Measurements from ENCODE around the gene INPP4B.

INPP4B gene

DNA sequence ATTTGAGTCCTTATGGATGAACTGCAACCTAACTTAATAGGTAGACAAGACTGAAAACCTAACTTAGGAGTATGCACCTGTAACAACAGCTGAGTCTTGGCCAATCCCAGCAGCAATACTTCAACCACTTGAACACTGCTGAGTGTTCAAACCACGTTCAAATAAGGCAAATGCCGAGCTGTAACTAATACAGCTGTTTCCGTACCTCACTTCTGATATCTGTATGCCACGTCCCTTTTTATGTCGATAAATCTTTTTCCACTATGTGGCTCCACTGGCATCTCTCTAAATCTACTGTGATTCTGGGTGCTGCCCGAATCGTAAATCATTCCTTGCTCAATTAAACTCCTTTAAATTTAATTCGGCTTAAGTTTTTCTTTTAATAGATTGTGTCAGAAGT, 459.7 kb downstream of the INPP4B start:
- H3K9ac ChIP-seq, result no peak overlapping the region
- no peaks in the 10 kb centered on the region for H3K27me3 ChIP-seq (ENCODE audit: control insufficient read depth, insufficient read depth, low read length)
- no peaks in the 10 kb centered on the region for H3K9me3 ChIP-seq (ENCODE audit: control insufficient read depth, low read length)
- H3K4me3 ChIP-seq (ENCODE audit: low read depth, low read length), result no peak overlapping the region
- TF ChIP-seq, protein P1, sequence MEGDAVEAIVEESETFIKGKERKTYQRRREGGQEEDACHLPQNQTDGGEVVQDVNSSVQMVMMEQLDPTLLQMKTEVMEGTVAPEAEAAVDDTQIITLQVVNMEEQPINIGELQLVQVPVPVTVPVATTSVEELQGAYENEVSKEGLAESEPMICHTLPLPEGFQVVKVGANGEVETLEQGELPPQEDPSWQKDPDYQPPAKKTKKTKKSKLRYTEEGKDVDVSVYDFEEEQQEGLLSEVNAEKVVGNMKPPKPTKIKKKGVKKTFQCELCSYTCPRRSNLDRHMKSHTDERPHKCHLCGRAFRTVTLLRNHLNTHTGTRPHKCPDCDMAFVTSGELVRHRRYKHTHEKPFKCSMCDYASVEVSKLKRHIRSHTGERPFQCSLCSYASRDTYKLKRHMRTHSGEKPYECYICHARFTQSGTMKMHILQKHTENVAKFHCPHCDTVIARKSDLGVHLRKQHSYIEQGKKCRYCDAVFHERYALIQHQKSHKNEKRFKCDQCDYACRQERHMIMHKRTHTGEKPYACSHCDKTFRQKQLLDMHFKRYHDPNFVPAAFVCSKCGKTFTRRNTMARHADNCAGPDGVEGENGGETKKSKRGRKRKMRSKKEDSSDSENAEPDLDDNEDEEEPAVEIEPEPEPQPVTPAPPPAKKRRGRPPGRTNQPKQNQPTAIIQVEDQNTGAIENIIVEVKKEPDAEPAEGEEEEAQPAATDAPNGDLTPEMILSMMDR (IDR thresholded peaks at IDR 0.05), result no peak
- no peaks in the 10 kb centered on the region for H3K79me2 ChIP-seq
- no peak overlapping the region for H2AFZ ChIP-seq
- H3K27ac ChIP-seq, result no peak overlapping the region
- H3K4me1 ChIP-seq, result no peaks in the 10 kb centered on the region
- no peaks in the 10 kb centered on the region for H3K36me3 ChIP-seq (ENCODE audit: control insufficient read depth, insufficient read depth, low read length)
- no peak overlapping the region for H3K4me2 ChIP-seq (ENCODE audit: low read length)

DNA sequence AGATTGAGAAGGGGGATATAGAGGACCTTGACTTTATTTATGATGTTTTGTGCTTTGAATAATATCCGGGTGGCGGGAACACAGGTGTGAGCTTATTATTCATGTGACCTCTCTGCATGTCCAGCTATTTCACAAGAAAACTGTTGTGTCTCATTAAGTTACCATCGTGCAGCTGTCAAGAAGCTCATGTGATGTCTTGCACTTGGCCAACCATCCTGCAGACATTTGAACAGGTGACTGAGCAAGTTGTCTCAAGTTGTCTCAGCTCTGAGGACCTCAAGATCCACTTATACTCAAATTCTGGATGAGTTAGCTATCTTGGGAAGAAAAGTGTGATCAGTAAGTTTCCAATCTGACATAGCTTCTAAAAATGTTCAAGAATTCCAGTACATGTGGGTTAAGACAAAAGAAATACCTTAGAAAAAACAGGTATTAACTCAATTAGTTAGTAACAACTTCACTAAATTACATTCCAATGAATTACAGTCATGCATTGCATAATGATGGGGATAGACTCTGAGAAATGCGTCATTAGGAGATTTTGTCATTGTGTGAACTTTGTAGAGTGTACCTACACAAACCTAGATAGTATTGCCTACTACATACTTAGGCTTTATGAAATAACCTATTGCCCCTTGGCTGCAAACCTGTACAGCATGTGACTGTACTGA, 462.2 kb downstream of the INPP4B start:
- TF ChIP-seq, protein P1 (IDR thresholded peaks at IDR 0.05), result no peak

DNA sequence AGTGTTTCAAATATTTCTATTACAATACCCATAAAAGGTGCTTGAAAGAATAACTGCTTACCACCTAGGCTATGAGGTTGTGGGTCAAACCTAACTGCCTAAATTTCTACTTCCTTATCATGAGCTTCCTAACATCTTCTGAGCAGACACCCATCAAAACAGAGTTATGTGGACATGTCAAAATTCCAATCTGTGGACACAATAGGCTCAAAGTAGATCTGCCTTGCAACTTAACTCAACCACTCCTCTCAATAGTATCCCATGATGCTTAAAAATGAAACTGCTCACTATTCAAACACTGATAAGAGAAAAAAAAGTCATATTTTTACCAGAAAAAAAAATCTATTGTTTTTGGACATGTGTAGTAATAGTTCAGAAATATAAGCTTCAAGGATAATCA, 462.7 kb downstream of the INPP4B start:
- Histone ChIP-seq H2AFZ (no peak overlapping the region), H3K27ac (no peak overlapping the region), H3K4me1 (no peaks in the 10 kb centered on the region), H3K27me3 (ENCODE audit: control insufficient read depth, insufficient read depth, low read length) (no peaks in the 10 kb centered on the region), H3K36me3 (ENCODE audit: control insufficient read depth, insufficient read depth, low read length) (no peaks in the 10 kb centered on the region), H3K4me3 (ENCODE audit: low read depth, low read length) (no peak overlapping the region), H3K9ac (no peak overlapping the region), H3K9me3 (ENCODE audit: control insufficient read depth, low read length) (no peaks in the 10 kb centered on the region), H3K79me2 (no peaks in the 10 kb centered on the region), H3K4me2 (ENCODE audit: low read length) (no peak overlapping the region)
- TF ChIP-seq, protein P1 (IDR thresholded peaks at IDR 0.05), result no peak

More for the DNA sequence above, 462.2 kb downstream of the INPP4B start:
- Histone ChIP-seq H3K27ac (no peak overlapping the region), H3K9ac (no peak overlapping the region), H3K27me3 (ENCODE audit: control insufficient read depth, insufficient read depth, low read length) (no peaks in the 10 kb centered on the region), H3K4me1 (no peaks in the 10 kb centered on the region), H3K4me3 (ENCODE audit: low read depth, low read length) (no peak overlapping the region), H2AFZ (no peak overlapping the region), H3K4me2 (ENCODE audit: low read length) (no peak overlapping the region), H3K36me3 (ENCODE audit: control insufficient read depth, insufficient read depth, low read length) (no peaks in the 10 kb centered on the region), H3K9me3 (ENCODE audit: control insufficient read depth, low read length) (no peaks in the 10 kb centered on the region), H3K79me2 (no peaks in the 10 kb centered on the region)

DNA sequence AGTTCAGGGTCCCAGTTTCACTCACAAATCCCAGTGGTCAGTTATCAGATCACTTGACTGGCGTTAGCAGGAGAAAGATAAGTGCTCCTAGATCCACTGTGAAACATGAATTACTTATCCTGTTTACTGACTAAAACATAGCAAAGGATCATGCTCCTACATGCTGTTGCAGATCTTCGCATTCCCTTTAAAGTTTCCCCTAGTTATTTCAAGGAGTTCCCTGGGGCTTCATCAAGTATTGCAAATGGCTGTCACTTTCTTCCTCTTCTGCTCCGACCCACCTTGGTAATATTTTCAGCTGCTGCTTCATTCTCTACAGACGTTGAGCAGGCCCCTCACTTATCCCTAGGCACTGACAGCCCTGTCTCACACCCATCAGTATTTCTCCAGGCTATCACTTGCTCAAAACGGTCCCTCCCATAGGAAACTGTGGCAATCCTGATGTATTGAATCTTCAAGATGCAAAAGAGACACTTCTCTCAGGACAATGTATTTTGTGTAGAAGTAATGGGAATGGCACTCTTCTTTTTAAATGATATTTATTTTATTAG, 466.0 kb downstream of the INPP4B start:
- Histone ChIP-seq H2AFZ (no peak overlapping the region), H3K9me3 (ENCODE audit: control insufficient read depth, low read length) (no peaks in the 10 kb centered on the region), H3K27ac (no peak overlapping the region), H3K79me2 (no peaks in the 10 kb centered on the region), H3K4me1 (no peaks in the 10 kb centered on the region), H3K4me3 (ENCODE audit: low read depth, low read length) (no peak overlapping the region), H3K36me3 (ENCODE audit: control insufficient read depth, insufficient read depth, low read length) (no peaks in the 10 kb centered on the region), H3K4me2 (ENCODE audit: low read length) (no peak overlapping the region), H3K27me3 (ENCODE audit: control insufficient read depth, insufficient read depth, low read length) (no peaks in the 10 kb centered on the region), H3K9ac (no peak overlapping the region)
- TF ChIP-seq, protein P1 (IDR thresholded peaks at IDR 0.05), result no peak

Measured in parathyroid adenoma (tissue), 2 donors.